Colonic mucosa (tissue), 4 donors: ENCODE measurements around the gene LMO2. TPM values are rescaled to one million over a fixed set of nuclear protein-coding genes. Genes with fewer than 3 reads are reported as not detected.
"Not testable (repeated sequence)": the region's sequence is repeated elsewhere in the genome, so short reads cannot be mapped to it uniquely, and the experiment has no call there.

Experiments used
- DNase-seq: peaks from one replicate; pipeline ENCODE4 v3.0.0-alpha.2; 2020
- H3K27ac ChIP-seq: fragments of 200-600 bp; one replicate; pipeline ENCODE4 v1.8.0; 2021
- H3K27me3 ChIP-seq: fragments of 200-600 bp; one replicate; pipeline ENCODE4 v1.8.0; 2021
- H3K36me3 ChIP-seq: fragments of 200-600 bp; one replicate; pipeline ENCODE4 v1.8.0; 2021
- H3K4me1 ChIP-seq: fragments of 200-600 bp; one replicate; pipeline ENCODE4 v1.8.0; 2021; ENCODE audit warnings: mild to moderate bottlenecking
- H3K4me3 ChIP-seq: fragments of 200-600 bp; one replicate; pipeline ENCODE4 v1.8.0; 2021
- H3K9ac ChIP-seq, 2 donors: one replicate each; pipeline ENCODE4 v1.7.0; 2013; ENCODE audit warnings: control low read depth in 2 of 2, low read depth in 2 of 2, low read length in 2 of 2
- H3K9me3 ChIP-seq: fragments of 200-600 bp; one replicate; pipeline ENCODE4 v1.8.0; 2021
- CTCF ChIP-seq: fragments of 200-600 bp; IDR thresholded peaks from one replicate; pipeline ENCODE4 v1.8.0; 2022; ENCODE audit warnings: antibody characterized with exemption, mild to moderate bottlenecking
- intact Hi-C: fragments of 100-400 bp; cut with DNase I; formaldehyde crosslinking; loops from one replicate; pipeline ENCODE4 v1.14.1; 2022
- total RNA-seq, 2 donors: library from RNA; stranded (reverse); fragmentation: NEBNext Ultra II Directional in 1 of 2; extraction: Animal tissue kit (Norgen Biotek cat#: 25700) in 1 of 2; gene quantifications; one replicate each; pipeline ENCODE4 v1.2.1, GENCODE V29; 2021
- donor health status: healthy.
- donor health status: DM: no; HTN: no; CAD: no.
- donor health status: DM: no; HTN: no; CAD: no.

LMO2 gene
- total RNA-seq, 2 donors from 2014 or later, result 7.2 to 11.3 TPM

- no peaks in the 10 kb centered on the region for H3K9me3 ChIP-seq
- H3K36me3 ChIP-seq, result no peaks in the 10 kb centered on the region
- no peak overlapping the region for H3K9ac ChIP-seq
- TF ChIP-seq CTCF, result no peak
- H3K27me3 ChIP-seq, result no peaks in the 10 kb centered on the region
- no peak overlapping the region for H3K27ac ChIP-seq
- H3K4me1 ChIP-seq, result no peaks in the 10 kb centered on the region
- intact Hi-C loops, result no loop called here
- H3K4me3 ChIP-seq, result no peak overlapping the region
- no peak for DNase-seq
Measured at GRCh38 chr11:33919645-33920044, 27.8 kb upstream of the LMO2 start.

- H3K9me3 ChIP-seq, H3K4me1 ChIP-seq, H3K4me3 ChIP-seq, H3K36me3 ChIP-seq, H3K27ac ChIP-seq, DNase-seq, intact Hi-C loops, H3K9ac ChIP-seq, H3K27me3 ChIP-seq: not testable (repeated sequence)
Measured at GRCh38 chr11:33917402-33917801, 25.5 kb upstream of the LMO2 start.

GRCh38 chr11:33916736-33917135 lies 24.9 kb upstream of the LMO2 start:
- intact Hi-C loops, result no loop called here
- Histone ChIP-seq H3K27ac (no peak overlapping the region), H3K9ac (no peak overlapping the region), H3K27me3 (no peaks in the 10 kb centered on the region), H3K4me1 (no peaks in the 10 kb centered on the region), H3K9me3 (no peaks in the 10 kb centered on the region), H3K36me3 (no peaks in the 10 kb centered on the region), H3K4me3 (no peak overlapping the region)
- no peak for TF ChIP-seq CTCF
- DNase-seq, result no peak

- TF ChIP-seq CTCF, result no peak
- no peak overlapping the region for H3K27ac ChIP-seq
- intact Hi-C loops, result no loop called here
Measured at GRCh38 chr11:33915526-33915925, 23.6 kb upstream of the LMO2 start.

GRCh38 chr11:33913991-33914390 lies 22.1 kb upstream of the LMO2 start:
- H3K4me3 ChIP-seq, result no peak overlapping the region
- H3K36me3 ChIP-seq, result no peaks in the 10 kb centered on the region
- no peaks in the 10 kb centered on the region for H3K27me3 ChIP-seq
- no peak for DNase-seq
- intact Hi-C loops, result no loop called here
- H3K27ac ChIP-seq, result no peak overlapping the region
- no peaks in the 10 kb centered on the region for H3K9me3 ChIP-seq
- no peaks in the 10 kb centered on the region for H3K4me1 ChIP-seq
- H3K9ac ChIP-seq, result no peak overlapping the region
- no peak for TF ChIP-seq CTCF

More at GRCh38 chr11:33915526-33915925, 23.6 kb upstream of the LMO2 start:
- H3K9me3 ChIP-seq, result no peaks in the 10 kb centered on the region
- H3K4me3 ChIP-seq, result no peak overlapping the region
- no peaks in the 10 kb centered on the region for H3K36me3 ChIP-seq
- no peaks in the 10 kb centered on the region for H3K27me3 ChIP-seq
- no peak for DNase-seq
- H3K4me1 ChIP-seq, result no peaks in the 10 kb centered on the region
- H3K9ac ChIP-seq, result no peak overlapping the region

- Histone ChIP-seq H3K36me3 (no peaks in the 10 kb centered on the region), H3K4me1 (no peaks in the 10 kb centered on the region), H3K27ac (no peak overlapping the region), H3K9ac (no peak overlapping the region), H3K9me3 (no peaks in the 10 kb centered on the region), H3K27me3 (no peaks in the 10 kb centered on the region), H3K4me3 (no peak overlapping the region)
- intact Hi-C loops, result no loop called here
- DNase-seq, result no peak
- TF ChIP-seq CTCF, result no peak
Measured at GRCh38 chr11:33912405-33913361, 20.8 kb upstream of the LMO2 start.
